ENCODE data around the gene TRIM49C.
"Not testable (repeated sequence)": the region's sequence is repeated elsewhere in the genome, so short reads cannot be mapped to it uniquely, and the experiment has no call there.

DNA sequence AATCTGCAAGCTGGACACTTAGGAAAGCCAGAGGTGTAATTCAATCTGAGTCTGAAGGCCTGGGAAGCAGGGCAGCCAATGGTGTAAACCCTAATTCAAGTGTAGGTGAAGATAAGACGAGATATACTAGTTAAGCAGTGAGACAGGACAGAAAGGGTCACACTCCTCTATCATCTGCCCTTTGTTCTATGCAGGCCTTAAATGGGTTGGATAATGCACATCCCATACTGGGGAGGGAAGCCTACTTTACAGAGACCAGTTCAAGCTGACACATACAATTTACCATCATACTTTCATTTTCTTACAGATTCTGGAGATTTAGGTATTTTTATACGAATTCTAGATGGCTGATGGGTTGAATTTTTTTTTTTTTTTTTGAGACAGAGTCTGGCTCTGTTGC is 57.8 kb downstream of the TRIM49C start:
- not testable (repeated sequence) for TF ChIP-seq POLR2AphosphoS5, POLR2A (IDR thresholded peaks at IDR 0.05; ENCODE audit: low read depth, low read length)

Measured in GM12892 (cell line).